Measurements from ENCODE around the gene HNRNPD. TPM values are rescaled to one million over a fixed set of nuclear protein-coding genes. Genes with fewer than 3 reads are reported as not detected.

HNRNPD gene
- total RNA-seq, 1 donor from 2014 or later: 19.2 TPM

Other genes starting within 250 kb of the HNRNPD start
- 93.1 and 97.2 TPM in 2 replicates for gene HNRNPDL, start 56.5 kb upstream of the HNRNPD start, total RNA-seq
- gene ENOPH1, start 56.6 kb upstream of the HNRNPD start, total RNA-seq: 31.2 and 45.4 TPM in 2 replicates
- 3.3 and 5.8 TPM in 2 replicates for gene TMEM150C, start 188.0 kb upstream of the HNRNPD start, total RNA-seq

Data from lung microvascular endothelial cell (primary cell).